PFSK-1 (cell line): ENCODE data around the gene FBXO42.

Experiments used
- FOXP2 ChIP-seq: optimal IDR thresholded peaks from 2 replicates; pipeline ENCODE3; 2011; ENCODE audit warnings: borderline replicate concordance, control low read depth, inconsistent platforms; ENCODE audit not compliant: insufficient read depth; ENCODE audit errors: extremely low read length, extremely low read depth
- POLR2AphosphoS5 ChIP-seq: IDR thresholded peaks from 2 replicates; pipeline ENCODE4 v1.6.1; 2012; ENCODE audit warnings: low read depth, mild to moderate bottlenecking, control low read depth, low read length, moderate library complexity
- SIN3A ChIP-seq: IDR thresholded peaks from 2 replicates; pipeline ENCODE4 v1.6.1; 2012; ENCODE audit warnings: mild to moderate bottlenecking, low read length, moderate library complexity, borderline replicate concordance; ENCODE audit not compliant: insufficient read depth
- TAF1 ChIP-seq: IDR thresholded peaks from 2 replicates; pipeline ENCODE4 v1.6.1; 2012; ENCODE audit warnings: low read length, control low read depth, borderline replicate concordance; ENCODE audit not compliant: insufficient read depth
- TF ChIP-seq, protein P1 (sequence below), 2 experiments: IDR thresholded peaks; 2 replicates each; pipeline versions ENCODE4 v1.6.1 to v1.8.0; 2011 to 2012; ENCODE audit warnings: low read depth in 2 of 2, low read length in 2 of 2, control low read depth in 1 of 2, inconsistent platforms in 1 of 2, mild to moderate bottlenecking in 1 of 2, moderate library complexity in 1 of 2; ENCODE audit not compliant: insufficient read depth in 1 of 2

Gene FBXO42

DNA sequence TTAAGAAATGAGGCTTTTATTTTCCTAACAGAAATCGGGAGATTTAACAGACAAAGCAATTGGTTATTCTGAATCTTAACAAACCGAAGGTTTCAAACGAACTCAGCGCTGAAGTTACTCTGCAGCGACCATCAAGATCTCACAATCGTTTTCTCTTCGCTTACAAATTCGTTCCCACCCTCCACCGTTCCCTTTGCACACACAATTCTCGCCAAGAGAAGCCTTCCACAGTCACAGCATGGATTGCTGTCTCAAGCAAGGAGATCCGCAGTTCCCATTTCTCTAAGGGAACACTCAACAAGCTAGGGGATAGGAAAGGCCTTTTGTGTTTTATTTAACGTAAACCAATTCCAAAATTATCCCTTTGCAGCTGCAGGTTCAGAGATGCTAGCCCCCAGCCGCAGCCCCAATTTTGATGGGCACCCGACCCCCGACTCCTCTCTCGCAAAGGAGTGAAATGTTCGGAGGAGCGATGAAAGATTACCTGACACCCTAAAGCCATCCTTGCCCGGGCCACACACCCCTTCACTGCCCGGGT lies 755 bp downstream of the FBXO42 start:
- TF ChIP-seq SIN3A (no peak), POLR2AphosphoS5 (no peak), FOXP2 (no peak), TAF1 (no peak)
- TF ChIP-seq, protein P1, sequence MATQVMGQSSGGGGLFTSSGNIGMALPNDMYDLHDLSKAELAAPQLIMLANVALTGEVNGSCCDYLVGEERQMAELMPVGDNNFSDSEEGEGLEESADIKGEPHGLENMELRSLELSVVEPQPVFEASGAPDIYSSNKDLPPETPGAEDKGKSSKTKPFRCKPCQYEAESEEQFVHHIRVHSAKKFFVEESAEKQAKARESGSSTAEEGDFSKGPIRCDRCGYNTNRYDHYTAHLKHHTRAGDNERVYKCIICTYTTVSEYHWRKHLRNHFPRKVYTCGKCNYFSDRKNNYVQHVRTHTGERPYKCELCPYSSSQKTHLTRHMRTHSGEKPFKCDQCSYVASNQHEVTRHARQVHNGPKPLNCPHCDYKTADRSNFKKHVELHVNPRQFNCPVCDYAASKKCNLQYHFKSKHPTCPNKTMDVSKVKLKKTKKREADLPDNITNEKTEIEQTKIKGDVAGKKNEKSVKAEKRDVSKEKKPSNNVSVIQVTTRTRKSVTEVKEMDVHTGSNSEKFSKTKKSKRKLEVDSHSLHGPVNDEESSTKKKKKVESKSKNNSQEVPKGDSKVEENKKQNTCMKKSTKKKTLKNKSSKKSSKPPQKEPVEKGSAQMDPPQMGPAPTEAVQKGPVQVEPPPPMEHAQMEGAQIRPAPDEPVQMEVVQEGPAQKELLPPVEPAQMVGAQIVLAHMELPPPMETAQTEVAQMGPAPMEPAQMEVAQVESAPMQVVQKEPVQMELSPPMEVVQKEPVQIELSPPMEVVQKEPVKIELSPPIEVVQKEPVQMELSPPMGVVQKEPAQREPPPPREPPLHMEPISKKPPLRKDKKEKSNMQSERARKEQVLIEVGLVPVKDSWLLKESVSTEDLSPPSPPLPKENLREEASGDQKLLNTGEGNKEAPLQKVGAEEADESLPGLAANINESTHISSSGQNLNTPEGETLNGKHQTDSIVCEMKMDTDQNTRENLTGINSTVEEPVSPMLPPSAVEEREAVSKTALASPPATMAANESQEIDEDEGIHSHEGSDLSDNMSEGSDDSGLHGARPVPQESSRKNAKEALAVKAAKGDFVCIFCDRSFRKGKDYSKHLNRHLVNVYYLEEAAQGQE (IDR thresholded peaks at IDR 0.05; ENCODE audit: insufficient read depth in 1 of 2, low read depth in 2 of 2, low read length in 2 of 2) = no peak

DNA sequence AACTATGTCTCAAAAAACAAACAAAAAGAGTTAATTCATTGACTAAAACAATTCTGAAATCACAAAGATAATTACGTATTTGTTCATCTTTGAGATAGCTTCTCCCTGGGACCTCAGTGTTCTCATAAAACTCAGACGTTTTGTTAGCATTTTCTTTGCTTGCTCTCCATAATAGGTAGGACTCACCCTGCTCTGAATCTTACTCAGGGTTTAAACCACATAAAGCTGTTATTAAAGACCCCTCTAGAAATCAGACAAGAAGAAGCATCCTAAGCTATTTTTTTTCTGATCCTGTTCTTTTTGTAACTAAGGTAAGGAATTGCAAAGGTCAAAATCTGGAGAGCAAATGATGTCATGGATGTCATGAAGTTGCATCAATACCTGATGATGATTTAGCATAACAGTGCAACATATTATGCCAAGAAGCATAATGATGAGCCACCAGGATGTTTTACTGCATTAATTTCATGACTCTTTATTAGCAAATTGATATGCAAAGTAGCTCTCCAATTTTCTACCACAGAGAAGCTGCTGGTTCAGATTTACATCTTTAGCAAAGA lies 2.4 kb downstream of the FBXO42 start:
- TF ChIP-seq FOXP2 (no peak), SIN3A (no peak), TAF1 (no peak), POLR2AphosphoS5 (no peak)
- TF ChIP-seq, protein P1 (IDR thresholded peaks at IDR 0.05; ENCODE audit: insufficient read depth in 1 of 2, low read depth in 2 of 2, low read length in 2 of 2) = no peak

DNA sequence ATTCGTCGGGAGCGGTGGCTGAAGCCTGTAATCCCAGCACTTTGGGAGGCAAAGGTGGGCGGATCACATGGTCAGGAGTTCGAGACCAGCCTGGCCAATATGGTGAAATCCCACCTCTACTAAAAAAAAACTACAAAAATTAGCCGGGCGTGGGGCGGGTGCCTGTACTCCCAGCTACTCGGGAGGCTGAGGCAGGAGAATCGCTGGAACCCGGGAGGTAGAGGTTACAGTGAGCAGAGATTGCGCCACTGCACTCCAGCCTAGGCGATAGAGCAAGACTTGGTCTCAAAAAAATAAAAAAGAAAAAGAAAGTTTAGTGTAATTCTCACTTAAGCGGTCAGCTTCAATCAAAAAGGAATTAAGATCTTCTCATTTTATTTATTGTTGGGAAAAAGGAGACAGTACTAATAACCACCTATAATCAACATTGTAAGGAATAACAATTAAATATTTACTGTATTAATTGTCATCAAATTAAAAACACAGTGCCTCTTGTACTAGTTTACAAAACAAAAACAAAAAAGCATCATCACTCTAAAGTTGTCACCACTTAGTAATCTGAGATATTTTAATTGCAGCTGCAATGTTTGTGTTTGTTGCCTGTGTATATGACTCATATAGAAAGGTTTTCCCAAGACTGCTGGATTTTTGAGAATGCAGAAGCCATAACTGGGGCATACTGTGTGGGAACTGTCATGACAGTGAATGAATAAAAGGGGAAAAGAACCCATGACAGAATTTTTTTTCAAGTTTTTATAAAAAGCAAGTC lies 3.7 kb downstream of the FBXO42 start:
- TF ChIP-seq POLR2AphosphoS5 (no peak), TAF1 (no peak)
- TF ChIP-seq, protein P1 (IDR thresholded peaks at IDR 0.05; ENCODE audit: insufficient read depth in 1 of 2, low read depth in 2 of 2, low read length in 2 of 2) = no peak

DNA sequence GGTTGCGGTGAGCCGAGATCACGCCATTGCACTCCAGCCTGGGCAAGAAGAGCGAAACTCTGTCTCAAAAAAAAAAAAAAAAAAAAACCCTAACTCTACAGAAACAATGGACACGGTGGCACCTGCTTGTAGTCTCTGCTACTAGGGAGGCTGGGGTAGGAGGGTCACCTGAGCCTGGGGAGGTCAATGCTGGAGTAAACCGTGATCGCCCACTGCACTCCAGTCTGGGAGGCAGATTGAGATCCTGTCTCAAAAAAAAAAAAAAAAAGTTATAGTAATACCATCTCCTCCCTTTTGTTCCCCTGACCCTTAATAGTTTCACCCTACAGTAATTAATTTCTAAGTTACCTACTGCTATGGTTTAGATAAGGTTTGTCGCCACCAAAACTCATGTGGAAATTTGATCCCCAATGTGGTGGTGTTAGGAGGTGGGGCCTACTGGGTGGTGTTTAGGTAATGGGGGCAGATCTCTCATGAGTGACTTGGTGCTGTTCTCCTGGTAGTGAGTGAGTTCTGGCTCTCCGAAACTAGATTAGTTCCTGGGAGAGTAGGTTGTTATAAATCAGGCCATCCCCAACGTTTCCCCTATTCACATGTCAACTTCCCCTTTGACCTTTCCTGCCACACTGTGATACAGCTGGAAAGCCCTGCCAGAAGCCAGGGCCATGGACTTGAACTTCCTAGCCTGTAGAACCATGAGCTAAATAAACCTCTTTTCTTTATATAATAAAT lies 9.8 kb downstream of the FBXO42 start:
- no peak for TF ChIP-seq POLR2AphosphoS5
- TF ChIP-seq, protein P1 (IDR thresholded peaks at IDR 0.05; ENCODE audit: insufficient read depth in 1 of 2, low read depth in 2 of 2, low read length in 2 of 2) = no peak
